Common myeloid progenitor, CD34-positive (primary cell): ENCODE data around the gene NF2.

Source experiments
- CTCF ChIA-PET: fragments of 350-600 bp; sonication (Branson Sonifier 250); formaldehyde crosslinking; loops from one replicate; lab custom pipeline; 2021; ENCODE audit warnings: antibody characterized with exemption; lab: Charles Lee
- POLR2A ChIA-PET: fragments of 350-600 bp; sonication (Branson Sonifier 250); formaldehyde crosslinking; loops from one replicate; lab custom pipeline; 2021; ENCODE audit warnings: antibody characterized with exemption; lab: Charles Lee
- DNase-seq, 3 donors: peaks; one replicate each; pipeline versions ENCODE4 v3.0.0 to v3.0.0-alpha.2; 2013
- H3K27ac ChIP-seq, 2 experiments: 1 replicate in 1 of 2; 2 replicates in 1 of 2; pipeline ENCODE4 v1.7.0; 2013; ENCODE audit warnings: inconsistent platforms in 2 of 2, low read length in 2 of 2, mild to moderate bottlenecking in 2 of 2, low read depth in 1 of 2, moderate library complexity in 1 of 2; ENCODE audit not compliant: severe bottlenecking in 2 of 2, insufficient read depth in 1 of 2, poor library complexity in 1 of 2
- H3K27me3 ChIP-seq, 5 experiments: replicated peaks in 2 of 5; 1 replicate in 3 of 5; 2 replicates in 2 of 5; pipeline versions ENCODE4 v1.6.1 to v1.7.0; 2013; ENCODE audit warnings: low read length in 4 of 5, mild to moderate bottlenecking in 2 of 5, moderate library complexity in 2 of 5, inconsistent platforms in 1 of 5; ENCODE audit not compliant: insufficient read depth in 5 of 5, control insufficient read depth in 4 of 5
- H3K36me3 ChIP-seq, 4 experiments: 1 replicate in 2 of 4; 2 replicates in 2 of 4; pipeline versions ENCODE4 v1.6.1 to v1.7.0; 2013; ENCODE audit warnings: low read length in 3 of 4, control low read depth in 1 of 4, mild to moderate bottlenecking in 1 of 4; ENCODE audit not compliant: control insufficient read depth in 4 of 4, insufficient read depth in 4 of 4
- H3K4me1 ChIP-seq, 4 experiments: 1 replicate in 3 of 4; 2 replicates in 1 of 4; pipeline versions ENCODE4 v1.6.1 to v1.7.1; 2013; ENCODE audit warnings: low read length in 3 of 4, mild to moderate bottlenecking in 3 of 4, control low read depth in 1 of 4, inconsistent platforms in 1 of 4, moderate library complexity in 1 of 4; ENCODE audit not compliant: control insufficient read depth in 4 of 4, insufficient read depth in 4 of 4; ENCODE audit errors: control extremely low read depth in 1 of 4
- H3K4me3 ChIP-seq, 7 experiments: 1 replicate in 4 of 7; 2 replicates in 3 of 7; pipeline versions ENCODE4 v1.5.1 to v1.7.0; 2013; ENCODE audit warnings: mild to moderate bottlenecking in 7 of 7, low read length in 6 of 7, moderate library complexity in 6 of 7, inconsistent platforms in 2 of 7, low read depth in 2 of 7, control low read depth in 1 of 7; ENCODE audit not compliant: insufficient read depth in 4 of 7, control insufficient read depth in 1 of 7; ENCODE audit errors: extremely low read depth in 1 of 7
- H3K9me3 ChIP-seq, 5 experiments: 1 replicate in 4 of 5; 2 replicates in 1 of 5; pipeline versions ENCODE4 v1.6.1 to v1.7.1; 2013; ENCODE audit warnings: low read length in 4 of 5, mild to moderate bottlenecking in 2 of 5, inconsistent platforms in 1 of 5, low read depth in 1 of 5, moderate library complexity in 1 of 5; ENCODE audit not compliant: control insufficient read depth in 4 of 5, insufficient read depth in 2 of 5; ENCODE audit errors: control extremely low read depth in 1 of 5
- WGBS: methylation state at CpG from one replicate; pipeline ENCODE4 v1.1.5; 2013; ENCODE audit not compliant: insufficient coverage; 5-methylcytosine and 5-hydroxymethylcytosine counted together

NF2 gene

DNA sequence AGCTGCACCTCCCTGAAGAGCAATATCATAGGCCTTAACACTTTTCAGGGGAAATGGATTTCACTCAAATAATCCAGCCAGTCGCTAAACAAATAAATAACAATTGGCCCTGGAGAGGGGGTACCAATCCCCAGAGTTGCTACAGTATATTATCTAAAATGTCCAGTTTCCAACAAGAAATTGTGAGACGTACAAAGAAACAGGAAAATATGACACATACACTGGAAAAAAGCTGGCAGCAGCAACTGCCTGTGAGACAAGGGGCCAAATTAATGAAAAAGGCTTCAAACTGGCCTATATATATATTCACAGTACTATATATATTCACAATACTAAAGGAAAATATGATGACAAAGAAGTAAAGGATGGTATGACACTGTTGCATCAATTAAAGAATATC is 4.0 kb downstream of the NF2 start:
- ChIA-PET POLR2A (no interaction called here), CTCF (interaction anchor here (1.4 to 2.6 kb wide), 2 partner anchors 19 to 481 kb away, joined by 3 to 17 read pairs; no protein-coding TSS in a partner anchor)
- no peak for DNase-seq
- Histone ChIP-seq H3K27me3 (no peaks in the 10 kb centered on the region), H3K36me3 (peaks cover 3 to 8% (median 5%) of the 10 kb centered on the region in 4 experiments), H3K4me3 (no peak overlapping the region), H3K27ac (no peak overlapping the region), H3K4me1 (peaks cover 7 to 19% (median 15%) of the 10 kb centered on the region in 4 experiments), H3K9me3 (peaks cover 0 to 5% (median 0%) of the 10 kb centered on the region in 5 experiments)
- WGBS, result no CpG with 5 or more reads among the region's 2 CpGs

DNA sequence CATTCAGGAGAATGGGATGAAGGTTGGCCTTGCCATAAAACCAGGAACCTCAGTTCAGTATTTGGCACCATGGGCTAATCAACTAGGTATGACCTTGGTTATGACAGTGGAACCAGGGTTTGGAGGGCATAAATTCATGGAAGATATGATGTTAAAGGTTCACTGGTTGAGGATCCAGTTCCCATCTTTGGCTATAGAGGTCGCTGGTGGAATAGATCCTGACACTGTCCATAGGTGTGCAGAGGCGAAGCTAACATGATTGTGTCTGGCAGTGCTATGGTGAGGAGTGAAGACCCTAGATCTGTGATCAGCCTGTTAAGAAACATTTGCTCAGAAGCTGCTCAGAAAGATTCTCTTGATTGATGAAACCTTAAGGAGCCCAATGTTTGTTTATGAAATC is 5.7 kb downstream of the NF2 start:
- DNase-seq, result no peak
- ChIA-PET CTCF (no interaction called here), POLR2A (no interaction called here)
- H3K9me3 ChIP-seq, result peaks cover 0 to 5% (median 0%) of the 10 kb centered on the region in 5 experiments
- H3K27ac ChIP-seq, result no peak overlapping the region
- H3K4me3 ChIP-seq, result no peak overlapping the region
- peaks cover 7 to 13% (median 13%) of the 10 kb centered on the region in 4 experiments for H3K4me1 ChIP-seq
- WGBS, result 83% methylated on average over 2 of the region's 2 CpGs
- H3K36me3 ChIP-seq, result peaks cover 3 to 10% (median 5%) of the 10 kb centered on the region in 4 experiments
- no peaks in the 10 kb centered on the region for H3K27me3 ChIP-seq

DNA sequence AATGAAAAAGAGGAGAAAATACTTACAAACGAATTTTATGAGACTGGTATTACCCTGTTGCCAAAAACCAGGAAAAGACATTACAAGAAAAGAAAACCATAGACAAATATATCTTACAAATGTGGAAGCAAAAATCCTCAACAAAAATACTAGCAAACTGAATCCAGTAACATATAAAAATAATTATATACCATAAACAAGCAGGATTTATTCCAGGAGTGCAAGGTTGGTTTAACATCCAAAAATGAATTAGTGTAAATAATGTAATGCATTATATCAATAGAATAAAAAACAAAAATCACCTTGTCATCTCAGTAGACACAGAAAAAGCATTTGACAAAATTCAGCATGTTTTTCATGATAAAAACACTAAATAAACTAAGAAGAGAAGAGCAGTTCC is 7.3 kb downstream of the NF2 start:
- Histone ChIP-seq H3K27me3 (no peaks in the 10 kb centered on the region), H3K36me3 (peaks cover 3 to 10% (median 5%) of the 10 kb centered on the region in 4 experiments), H3K9me3 (peaks cover 0 to 5% (median 0%) of the 10 kb centered on the region in 5 experiments), H3K4me3 (no peak overlapping the region), H3K4me1 (no peaks in the 10 kb centered on the region), H3K27ac (no peak overlapping the region)
- no peak for DNase-seq
- ChIA-PET CTCF (interaction anchor here (1.4 kb wide), 1 partner anchor 130 kb away, joined by 4 read pairs; the partner anchor contains the start of gene NEFH), POLR2A (no interaction called here)
- no CpG with 5 or more reads among the region's 1 CpG for WGBS

DNA sequence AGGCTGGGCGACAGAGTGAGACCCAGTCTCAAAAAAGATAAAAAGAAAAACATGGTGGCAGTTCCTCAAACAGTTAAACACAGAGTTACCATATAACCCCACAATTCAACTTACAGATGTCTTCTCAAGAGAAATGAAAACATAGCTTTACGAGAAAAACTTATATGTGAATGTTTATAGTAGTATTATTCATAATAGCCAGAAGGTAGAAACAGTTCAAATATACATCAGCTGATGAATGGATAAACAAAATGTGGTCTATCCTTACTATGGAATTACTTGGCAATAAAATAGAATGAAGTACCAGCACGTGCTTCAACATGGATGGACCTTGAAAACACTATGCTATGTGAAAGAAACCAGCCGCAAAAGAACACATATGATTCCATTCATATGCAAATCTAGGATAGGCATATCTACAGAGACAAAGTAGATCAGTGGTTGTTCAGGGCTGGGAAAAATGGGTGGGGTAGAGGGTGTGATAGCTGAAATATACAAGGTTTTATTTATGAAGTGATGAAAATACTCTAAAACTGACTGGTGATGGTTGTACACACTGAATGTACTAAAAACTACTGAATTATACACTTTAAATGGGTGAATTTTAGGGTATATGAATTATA is 12.4 kb downstream of the NF2 start:
- Histone ChIP-seq H3K27ac (no peak overlapping the region), H3K4me3 (no peak overlapping the region), H3K27me3 (no peaks in the 10 kb centered on the region), H3K36me3 (peaks cover 0 to 2% (median 0%) of the 10 kb centered on the region in 4 experiments), H3K9me3 (peaks cover 0 to 3% (median 0%) of the 10 kb centered on the region in 5 experiments), H3K4me1 (peaks cover 0 to 1% (median 0%) of the 10 kb centered on the region in 4 experiments)
- DNase-seq, result no peak
- POLR2A ChIA-PET, result no interaction called here
- no CpG with 5 or more reads among the region's 4 CpGs for WGBS
- CTCF ChIA-PET, result interaction anchor here (0.9 kb wide), 1 partner anchor 8 kb away, joined by 3 read pairs; no protein-coding TSS in a partner anchor

DNA sequence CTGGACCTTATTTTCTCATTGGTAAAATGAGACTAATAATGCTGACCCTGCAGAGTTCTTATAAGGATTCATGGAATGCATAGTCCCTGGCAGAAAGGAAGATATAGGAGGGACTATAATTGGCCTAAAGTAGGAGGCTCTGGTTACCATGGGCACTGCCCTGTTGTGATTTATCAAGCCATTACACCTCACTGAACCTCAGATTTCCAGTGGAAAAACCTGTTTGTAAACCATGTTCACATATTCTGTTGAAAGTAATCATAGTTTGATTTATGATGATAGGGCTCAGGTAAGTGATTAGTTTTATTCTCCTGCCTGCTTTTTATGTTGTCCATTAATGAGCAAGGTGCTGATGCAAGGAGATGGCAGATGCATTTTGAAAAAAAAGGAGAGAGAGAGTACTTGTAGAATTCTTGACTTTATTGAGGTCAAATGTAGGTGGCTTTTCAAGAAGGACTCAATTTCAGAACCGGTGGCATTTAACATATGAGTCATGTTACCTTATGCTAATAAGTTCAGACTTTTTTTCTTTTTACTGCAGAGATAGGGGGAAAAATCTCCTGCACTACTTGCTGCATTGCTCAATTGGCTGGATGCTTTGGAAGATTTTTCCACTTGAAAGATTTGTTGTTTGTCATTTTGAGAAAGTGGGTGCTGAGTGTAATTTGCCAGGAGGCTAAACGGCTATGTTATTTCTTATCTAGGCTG is 14.6 kb downstream of the NF2 start:
- no peaks in the 10 kb centered on the region for H3K27me3 ChIP-seq
- no CpG with 5 or more reads among the region's 2 CpGs for WGBS
- peaks cover 5 to 8% (median 6%) of the 10 kb centered on the region in 4 experiments for H3K4me1 ChIP-seq
- ChIA-PET CTCF (interaction anchor here (0.9 to 1.9 kb wide), 4 partner anchors 9 to 27 kb away, joined by 3 to 4 read pairs (median 4); no protein-coding TSS in a partner anchor), POLR2A (no interaction called here)
- no peak for DNase-seq
- H3K27ac ChIP-seq, result no peak overlapping the region
- peaks cover 0 to 2% (median 0%) of the 10 kb centered on the region in 4 experiments for H3K36me3 ChIP-seq
- no peak overlapping the region for H3K4me3 ChIP-seq
- no peaks in the 10 kb centered on the region for H3K9me3 ChIP-seq

DNA sequence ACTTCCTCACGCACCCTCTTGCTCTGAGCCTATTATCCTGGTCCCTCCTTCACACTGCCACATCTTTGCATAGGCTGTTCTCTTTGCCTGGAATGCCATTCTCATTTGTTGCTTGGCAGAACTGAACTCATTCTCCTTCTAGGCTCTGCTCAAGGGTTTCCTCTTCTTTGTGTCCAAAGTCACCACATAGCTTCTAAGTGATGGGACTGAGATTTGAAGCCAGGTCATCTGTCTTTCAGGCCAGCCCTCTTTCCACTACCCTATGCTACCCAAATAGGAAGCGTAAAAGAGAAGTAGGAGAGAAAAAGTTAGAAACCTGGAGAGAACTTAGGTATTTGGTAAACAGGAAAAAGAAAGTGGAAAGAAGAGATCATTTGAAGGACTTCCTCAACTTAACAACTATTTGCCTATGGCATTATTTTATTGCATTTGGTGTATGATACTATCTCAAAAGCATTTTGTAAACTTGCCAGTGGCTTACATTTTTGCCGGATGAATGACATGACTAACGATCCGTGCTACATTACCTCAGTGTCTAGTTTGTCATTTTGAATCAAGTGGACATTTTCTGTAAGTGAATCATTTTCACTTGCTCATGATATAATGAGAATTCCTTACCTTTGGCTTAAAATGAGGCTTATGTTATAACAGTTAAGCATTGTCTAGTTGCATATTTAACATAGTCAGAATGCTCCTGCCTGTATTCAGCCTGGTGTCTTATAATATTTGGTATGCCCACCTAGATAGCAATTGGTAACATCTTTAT is 18.5 kb downstream of the NF2 start:
- WGBS, result 44% methylated on average over 4 of the region's 5 CpGs
- peak overlapping the region in 1 of 7 experiments; percentile 35 for H3K4me3 ChIP-seq

More for the DNA sequence above, 18.5 kb downstream of the NF2 start:
- no peaks in the 10 kb centered on the region for H3K36me3 ChIP-seq
- no peak overlapping the region for H3K27ac ChIP-seq
- H3K9me3 ChIP-seq, result no peaks in the 10 kb centered on the region
- POLR2A ChIA-PET, result no interaction called here
- peak in 2 of 3 donors; percentile 46 to 60 for DNase-seq
- CTCF ChIA-PET, result interaction anchor here (0.7 to 1.7 kb wide), 4 partner anchors 14 to 1110 kb away, joined by 3 to 5 read pairs (median 3); no protein-coding TSS in a partner anchor
- H3K4me1 ChIP-seq, result peaks cover 5 to 20% (median 14%) of the 10 kb centered on the region in 4 experiments
- no peaks in the 10 kb centered on the region for H3K27me3 ChIP-seq
